WTC11 (cell line): ENCODE measurements around the gene PABPC3. TPM values are rescaled to one million over a fixed set of nuclear protein-coding genes. Genes with fewer than 3 reads are reported as not detected.

Experiments
- ATAC-seq: fragments of 200-7000 bp; cut with Tn5 transposase; 2 replicates; pipeline ENCODE4 v1.10.0; 2021; ENCODE audit warnings: mild to moderate bottlenecking, moderate library complexity
- CTCF ChIA-PET: fragments of 300-600 bp; sonication (Branson Sonifier 250); formaldehyde crosslinking; loops from one replicate; lab custom pipeline; 2021; ENCODE audit warnings: antibody characterized with exemption; lab: Charles Lee
- POLR2A ChIA-PET: fragments of 350-600 bp; sonication (Branson Sonifier 250); formaldehyde crosslinking; loops from one replicate; lab custom pipeline; 2021; ENCODE audit warnings: antibody characterized with exemption; lab: Charles Lee
- DNase-seq: peaks from one replicate; pipeline ENCODE4 v3.0.0; 2021; ENCODE audit warnings: low spot score
- H3K27ac Mint-ChIP-seq: 2 replicates; pipeline ENCODE4 v1.8.0; 2021; ENCODE audit warnings: mixed read lengths
- H3K27me3 Mint-ChIP-seq: 2 replicates; pipeline ENCODE4 v1.8.0; 2021; ENCODE audit warnings: low read depth, mild to moderate bottlenecking, moderate library complexity, mixed read lengths
- H3K36me3 Mint-ChIP-seq: 2 replicates; pipeline ENCODE4 v1.8.0; 2021; ENCODE audit warnings: mixed read lengths
- H3K4me1 Mint-ChIP-seq: 2 replicates; pipeline ENCODE4 v1.8.0; 2022; ENCODE audit warnings: mixed read lengths
- H3K4me3 Mint-ChIP-seq: 2 replicates; pipeline ENCODE4 v1.8.0; 2021; ENCODE audit warnings: mild to moderate bottlenecking, moderate library complexity, mixed read lengths
- H3K9me3 Mint-ChIP-seq: 2 replicates; pipeline ENCODE4 v1.8.0; 2021; ENCODE audit warnings: mixed read lengths
- ARID4B ChIP-seq: sonication (generic); formaldehyde crosslinking; IDR thresholded peaks from 2 replicates; pipeline ENCODE4 v1.8.0; 2023; ENCODE audit warnings: missing genetic modification reagents, mild to moderate bottlenecking, borderline replicate concordance
- ATF3 ChIP-seq: sonication (generic); formaldehyde crosslinking; conservative IDR thresholded peaks from 2 replicates; pipeline ENCODE4 v1.8.1; 2022; ENCODE audit warnings: mild to moderate bottlenecking, missing genetic modification reagents
- ELF4 ChIP-seq: sonication (generic); formaldehyde crosslinking; IDR thresholded peaks from 2 replicates; pipeline ENCODE4 v1.8.1; 2022; ENCODE audit warnings: low read depth, mild to moderate bottlenecking, moderate library complexity, missing genetic modification reagents
- IRF1 ChIP-seq: sonication (generic); formaldehyde crosslinking; IDR thresholded peaks from 2 replicates; pipeline ENCODE4 v1.8.0; 2023; ENCODE audit warnings: missing genetic modification reagents
- MAX ChIP-seq: sonication (generic); formaldehyde crosslinking; IDR thresholded peaks from 2 replicates; pipeline ENCODE4 v1.8.0; 2022; ENCODE audit warnings: mild to moderate bottlenecking, missing genetic modification reagents
- MYBL2 ChIP-seq: sonication (generic); formaldehyde crosslinking; IDR thresholded peaks from 2 replicates; pipeline ENCODE4 v1.8.1; 2023; ENCODE audit warnings: mild to moderate bottlenecking, moderate library complexity, missing genetic modification reagents
- RORB ChIP-seq: fragments of 250-450 bp; sonication (Bioruptor Pico); IDR thresholded peaks from 2 replicates; pipeline ENCODE4 v1.9.0; 2021; ENCODE audit warnings: mild to moderate bottlenecking
- TP53 ChIP-seq: sonication (generic); formaldehyde crosslinking; IDR thresholded peaks from 2 replicates; pipeline ENCODE4 v1.8.1; 2023; ENCODE audit warnings: mild to moderate bottlenecking, missing genetic modification reagents
- ZMAT4 ChIP-seq: fragments of 250-450 bp; sonication (Bioruptor Pico); IDR thresholded peaks from 2 replicates; pipeline ENCODE4 v1.9.0; 2021; ENCODE audit warnings: mild to moderate bottlenecking
- ZNF121 ChIP-seq: sonication (generic); formaldehyde crosslinking; IDR thresholded peaks from 2 replicates; pipeline ENCODE4 v1.8.0; 2023; ENCODE audit warnings: missing genetic modification reagents
- ZNF232 ChIP-seq: sonication (generic); formaldehyde crosslinking; IDR thresholded peaks from 2 replicates; pipeline ENCODE4 v1.8.0; 2022; ENCODE audit warnings: mild to moderate bottlenecking, missing genetic modification reagents
- ZNF317 ChIP-seq: sonication (generic); formaldehyde crosslinking; IDR thresholded peaks from 2 replicates; pipeline ENCODE4 v1.8.1; 2023; ENCODE audit warnings: low read depth, mild to moderate bottlenecking, moderate library complexity, missing genetic modification reagents, borderline replicate concordance
- ZNF396 ChIP-seq: fragments of 250-450 bp; sonication (Bioruptor Pico); IDR thresholded peaks from 2 replicates; pipeline ENCODE4 v1.8.0; 2021; ENCODE audit warnings: mild to moderate bottlenecking, moderate library complexity, borderline replicate concordance
- total RNA-seq: library from RNA; stranded (reverse); gene quantifications from 3 replicates; pipeline ENCODE4 v1.2.3, GENCODE V29; 2021
- TF ChIP-seq, protein P1 (sequence below): fragments of 250-450 bp; sonication (Bioruptor Pico); IDR thresholded peaks from 2 replicates; pipeline ENCODE4 v1.9.0; 2021; ENCODE audit warnings: mild to moderate bottlenecking
- TF ChIP-seq, protein P2 (sequence below): sonication (generic); formaldehyde crosslinking; IDR thresholded peaks from 2 replicates; pipeline ENCODE4 v1.8.1; 2023; ENCODE audit warnings: mild to moderate bottlenecking, missing genetic modification reagents, borderline replicate concordance
- TF ChIP-seq, protein P3 (sequence below): fragments of 250-450 bp; sonication (Bioruptor Pico); IDR thresholded peaks from 2 replicates; pipeline ENCODE4 v1.9.0; 2021; ENCODE audit warnings: moderate library complexity, mild to moderate bottlenecking, inconsistent platforms, borderline replicate concordance

Gene PABPC3
- total RNA-seq, 1 experiment from 2014 or later, result 0.35 TPM

DNA sequence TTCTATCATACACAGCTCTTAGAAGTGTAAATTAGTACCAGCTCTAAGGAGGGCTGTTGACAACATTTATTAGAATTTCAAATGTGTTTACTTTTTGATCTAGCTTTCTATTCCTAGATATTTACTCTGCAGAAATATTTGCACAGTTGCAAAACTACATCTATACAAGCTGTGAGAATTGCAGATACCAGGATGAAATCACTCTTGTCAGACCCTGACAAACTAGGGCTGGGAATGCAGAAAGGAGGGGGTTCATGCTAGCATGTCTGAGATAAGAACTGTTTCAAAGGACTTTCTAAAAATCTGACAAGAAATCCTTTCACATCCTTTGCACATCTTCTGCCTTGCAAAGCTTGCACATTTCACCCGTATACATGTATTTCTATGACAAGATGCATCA is 11.8 kb upstream of the PABPC3 start:
- no peaks in the 10 kb centered on the region for H3K9me3 Mint-ChIP-seq
- CTCF ChIA-PET, result interaction anchor here (2.6 kb wide), 1 partner anchor 291 kb away, joined by 9 read pairs; no protein-coding TSS in a partner anchor
- POLR2A ChIA-PET, result no interaction called here
- H3K27ac Mint-ChIP-seq, result no peak overlapping the region
- TF ChIP-seq ZNF121 (CRISPR knock-in tag) (no peak), ELF4 (no peak), MYBL2 (no peak), MAX (CRISPR knock-in tag) (no peak), ATF3 (CRISPR knock-in tag) (no peak), ZNF396 (CRISPR knock-in tag) (no peak), ARID4B (no peak), IRF1 (no peak), ZNF317 (CRISPR knock-in tag) (no peak), ZMAT4 (no peak), ZNF232 (no peak), RORB (CRISPR knock-in tag) (no peak), TP53 (CRISPR knock-in tag) (no peak)
- TF ChIP-seq, protein P1, sequence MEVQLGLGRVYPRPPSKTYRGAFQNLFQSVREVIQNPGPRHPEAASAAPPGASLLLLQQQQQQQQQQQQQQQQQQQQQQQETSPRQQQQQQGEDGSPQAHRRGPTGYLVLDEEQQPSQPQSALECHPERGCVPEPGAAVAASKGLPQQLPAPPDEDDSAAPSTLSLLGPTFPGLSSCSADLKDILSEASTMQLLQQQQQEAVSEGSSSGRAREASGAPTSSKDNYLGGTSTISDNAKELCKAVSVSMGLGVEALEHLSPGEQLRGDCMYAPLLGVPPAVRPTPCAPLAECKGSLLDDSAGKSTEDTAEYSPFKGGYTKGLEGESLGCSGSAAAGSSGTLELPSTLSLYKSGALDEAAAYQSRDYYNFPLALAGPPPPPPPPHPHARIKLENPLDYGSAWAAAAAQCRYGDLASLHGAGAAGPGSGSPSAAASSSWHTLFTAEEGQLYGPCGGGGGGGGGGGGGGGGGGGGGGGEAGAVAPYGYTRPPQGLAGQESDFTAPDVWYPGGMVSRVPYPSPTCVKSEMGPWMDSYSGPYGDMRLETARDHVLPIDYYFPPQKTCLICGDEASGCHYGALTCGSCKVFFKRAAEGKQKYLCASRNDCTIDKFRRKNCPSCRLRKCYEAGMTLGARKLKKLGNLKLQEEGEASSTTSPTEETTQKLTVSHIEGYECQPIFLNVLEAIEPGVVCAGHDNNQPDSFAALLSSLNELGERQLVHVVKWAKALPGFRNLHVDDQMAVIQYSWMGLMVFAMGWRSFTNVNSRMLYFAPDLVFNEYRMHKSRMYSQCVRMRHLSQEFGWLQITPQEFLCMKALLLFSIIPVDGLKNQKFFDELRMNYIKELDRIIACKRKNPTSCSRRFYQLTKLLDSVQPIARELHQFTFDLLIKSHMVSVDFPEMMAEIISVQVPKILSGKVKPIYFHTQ (CRISPR knock-in tag), result no peak
- TF ChIP-seq, protein P2, sequence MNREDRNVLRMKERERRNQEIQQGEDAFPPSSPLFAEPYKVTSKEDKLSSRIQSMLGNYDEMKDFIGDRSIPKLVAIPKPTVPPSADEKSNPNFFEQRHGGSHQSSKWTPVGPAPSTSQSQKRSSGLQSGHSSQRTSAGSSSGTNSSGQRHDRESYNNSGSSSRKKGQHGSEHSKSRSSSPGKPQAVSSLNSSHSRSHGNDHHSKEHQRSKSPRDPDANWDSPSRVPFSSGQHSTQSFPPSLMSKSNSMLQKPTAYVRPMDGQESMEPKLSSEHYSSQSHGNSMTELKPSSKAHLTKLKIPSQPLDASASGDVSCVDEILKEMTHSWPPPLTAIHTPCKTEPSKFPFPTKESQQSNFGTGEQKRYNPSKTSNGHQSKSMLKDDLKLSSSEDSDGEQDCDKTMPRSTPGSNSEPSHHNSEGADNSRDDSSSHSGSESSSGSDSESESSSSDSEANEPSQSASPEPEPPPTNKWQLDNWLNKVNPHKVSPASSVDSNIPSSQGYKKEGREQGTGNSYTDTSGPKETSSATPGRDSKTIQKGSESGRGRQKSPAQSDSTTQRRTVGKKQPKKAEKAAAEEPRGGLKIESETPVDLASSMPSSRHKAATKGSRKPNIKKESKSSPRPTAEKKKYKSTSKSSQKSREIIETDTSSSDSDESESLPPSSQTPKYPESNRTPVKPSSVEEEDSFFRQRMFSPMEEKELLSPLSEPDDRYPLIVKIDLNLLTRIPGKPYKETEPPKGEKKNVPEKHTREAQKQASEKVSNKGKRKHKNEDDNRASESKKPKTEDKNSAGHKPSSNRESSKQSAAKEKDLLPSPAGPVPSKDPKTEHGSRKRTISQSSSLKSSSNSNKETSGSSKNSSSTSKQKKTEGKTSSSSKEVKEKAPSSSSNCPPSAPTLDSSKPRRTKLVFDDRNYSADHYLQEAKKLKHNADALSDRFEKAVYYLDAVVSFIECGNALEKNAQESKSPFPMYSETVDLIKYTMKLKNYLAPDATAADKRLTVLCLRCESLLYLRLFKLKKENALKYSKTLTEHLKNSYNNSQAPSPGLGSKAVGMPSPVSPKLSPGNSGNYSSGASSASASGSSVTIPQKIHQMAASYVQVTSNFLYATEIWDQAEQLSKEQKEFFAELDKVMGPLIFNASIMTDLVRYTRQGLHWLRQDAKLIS (CRISPR knock-in tag), result no peak
- TF ChIP-seq, protein P3, sequence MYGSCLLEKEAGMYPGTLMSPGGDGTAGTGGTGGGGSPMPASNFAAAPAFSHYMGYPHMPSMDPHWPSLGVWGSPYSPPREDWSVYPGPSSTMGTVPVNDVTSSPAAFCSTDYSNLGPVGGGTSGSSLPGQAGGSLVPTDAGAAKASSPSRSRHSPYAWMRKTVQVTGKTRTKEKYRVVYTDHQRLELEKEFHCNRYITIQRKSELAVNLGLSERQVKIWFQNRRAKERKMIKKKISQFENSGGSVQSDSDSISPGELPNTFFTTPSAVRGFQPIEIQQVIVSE (CRISPR knock-in tag), result no peak
- peaks cover 11% of the 10 kb centered on the region for H3K4me1 Mint-ChIP-seq
- no peaks in the 10 kb centered on the region for H3K36me3 Mint-ChIP-seq
- no peak overlapping the region for H3K4me3 Mint-ChIP-seq
- DNase-seq, result no peak
- H3K27me3 Mint-ChIP-seq, result no peaks in the 10 kb centered on the region
- no peak for ATAC-seq
